Amniotic epithelial cell (primary cell): Measurements from ENCODE around the gene USF2.
"Not testable (repeated sequence)": the region's sequence is repeated elsewhere in the genome, so short reads cannot be mapped to it uniquely, and the experiment has no call there.

Experiments used
- DNase-seq: peaks from one replicate; pipeline ENCODE4 v3.0.0-alpha.2; 2010; ENCODE audit warnings: low read depth

USF2 gene, protein sequence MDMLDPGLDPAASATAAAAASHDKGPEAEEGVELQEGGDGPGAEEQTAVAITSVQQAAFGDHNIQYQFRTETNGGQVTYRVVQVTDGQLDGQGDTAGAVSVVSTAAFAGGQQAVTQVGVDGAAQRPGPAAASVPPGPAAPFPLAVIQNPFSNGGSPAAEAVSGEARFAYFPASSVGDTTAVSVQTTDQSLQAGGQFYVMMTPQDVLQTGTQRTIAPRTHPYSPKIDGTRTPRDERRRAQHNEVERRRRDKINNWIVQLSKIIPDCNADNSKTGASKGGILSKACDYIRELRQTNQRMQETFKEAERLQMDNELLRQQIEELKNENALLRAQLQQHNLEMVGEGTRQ

DNA sequence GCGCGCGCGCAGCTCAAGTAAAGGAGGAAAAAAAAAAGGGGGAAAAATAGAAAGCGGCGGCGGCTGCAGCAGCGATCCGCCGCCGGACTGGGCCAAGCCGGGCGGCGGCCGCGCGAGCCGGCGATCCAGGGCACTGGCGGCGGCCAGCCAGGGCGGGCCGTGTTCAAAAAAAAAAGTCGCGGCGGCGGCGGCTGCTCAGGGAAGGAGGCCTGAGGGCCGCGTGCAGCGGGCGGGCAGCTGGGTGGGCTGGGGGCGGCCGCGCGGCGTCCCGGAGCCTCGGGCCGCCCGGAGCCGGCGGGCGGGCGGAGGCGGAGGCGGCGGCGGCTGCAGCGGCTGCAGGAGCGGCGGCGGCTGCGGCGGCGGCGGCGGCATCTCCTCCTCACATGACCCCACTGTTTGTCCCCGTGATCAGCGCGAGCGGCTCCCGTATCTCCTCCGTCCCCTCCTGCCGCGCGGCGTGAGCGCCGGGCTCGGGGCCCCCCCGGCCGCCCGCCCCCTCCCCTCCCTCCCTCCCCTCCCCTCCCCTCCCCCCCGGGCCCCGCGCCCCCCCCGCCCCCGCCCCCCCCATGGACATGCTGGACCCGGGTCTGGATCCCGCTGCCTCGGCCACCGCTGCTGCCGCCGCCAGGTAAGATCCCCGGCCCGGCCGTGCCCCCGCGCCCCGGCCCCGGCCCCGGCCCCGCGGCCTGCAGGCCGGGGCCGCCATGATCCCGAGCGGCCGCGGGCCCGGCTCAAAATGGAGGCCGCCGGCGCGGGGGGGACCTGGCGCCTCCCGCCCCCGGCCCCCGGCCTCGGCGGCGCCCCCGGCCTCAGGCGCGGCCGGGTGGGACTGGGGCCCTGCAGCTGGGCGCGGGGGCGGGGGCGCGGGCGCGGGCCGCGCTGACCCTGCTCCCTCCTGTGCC is at the start of gene USF2:
USF2 (plus strand) TSS at position 427 of the 902 bp plus-strand sequence; CDS start at position 567, 140 bp downstream.
- peak; percentile 72 for DNase-seq

DNA sequence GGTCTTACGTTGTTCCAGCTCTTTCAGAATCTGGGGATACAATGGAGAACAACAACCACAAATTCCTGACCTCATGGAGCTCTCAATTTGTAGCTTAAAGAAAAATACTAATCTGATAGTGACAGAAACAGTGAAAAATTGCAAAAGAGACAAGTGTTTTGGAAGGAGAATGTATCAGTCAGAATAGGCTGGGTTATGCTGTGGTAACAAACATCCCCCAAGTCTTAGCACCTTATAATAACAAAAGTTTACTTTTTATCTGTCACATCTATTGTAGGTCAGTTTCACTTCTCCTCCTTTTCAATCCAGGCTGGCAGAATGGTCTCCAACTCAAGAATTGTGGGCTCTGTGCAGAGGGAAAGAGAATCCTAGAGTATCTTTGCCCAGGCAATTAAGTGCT is 49.8 kb upstream of the USF2 start:
- DNase-seq, result no peak

DNA sequence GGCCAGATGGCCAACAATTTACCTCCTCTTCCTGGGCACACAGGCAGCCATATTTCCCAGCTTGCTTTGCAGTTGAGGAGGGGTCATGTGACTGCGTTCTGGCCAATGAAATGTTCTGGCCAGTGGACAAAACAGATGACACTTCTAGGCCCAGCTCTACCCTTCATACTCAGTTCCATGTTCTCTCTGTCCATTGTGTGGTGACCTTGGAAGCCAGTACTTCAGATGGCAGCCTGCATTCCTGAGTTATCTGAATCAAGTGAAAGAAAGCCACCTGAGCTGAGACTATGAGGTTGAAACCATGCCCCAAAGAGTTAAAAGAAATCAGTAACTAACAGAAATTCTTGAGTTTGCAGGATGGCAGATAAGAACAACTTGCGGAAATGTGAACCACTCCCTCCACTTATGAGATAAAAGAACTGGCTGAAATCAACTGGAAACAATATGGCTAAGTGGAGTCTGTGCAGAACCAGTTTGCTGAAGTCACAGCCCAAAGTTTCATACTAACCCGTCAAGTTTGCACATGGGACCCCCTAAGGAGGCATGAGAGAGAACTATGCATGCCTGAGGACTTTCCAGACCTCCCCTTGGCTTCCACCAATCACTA is 48.3 kb upstream of the USF2 start:
- DNase-seq, result no peak

DNA sequence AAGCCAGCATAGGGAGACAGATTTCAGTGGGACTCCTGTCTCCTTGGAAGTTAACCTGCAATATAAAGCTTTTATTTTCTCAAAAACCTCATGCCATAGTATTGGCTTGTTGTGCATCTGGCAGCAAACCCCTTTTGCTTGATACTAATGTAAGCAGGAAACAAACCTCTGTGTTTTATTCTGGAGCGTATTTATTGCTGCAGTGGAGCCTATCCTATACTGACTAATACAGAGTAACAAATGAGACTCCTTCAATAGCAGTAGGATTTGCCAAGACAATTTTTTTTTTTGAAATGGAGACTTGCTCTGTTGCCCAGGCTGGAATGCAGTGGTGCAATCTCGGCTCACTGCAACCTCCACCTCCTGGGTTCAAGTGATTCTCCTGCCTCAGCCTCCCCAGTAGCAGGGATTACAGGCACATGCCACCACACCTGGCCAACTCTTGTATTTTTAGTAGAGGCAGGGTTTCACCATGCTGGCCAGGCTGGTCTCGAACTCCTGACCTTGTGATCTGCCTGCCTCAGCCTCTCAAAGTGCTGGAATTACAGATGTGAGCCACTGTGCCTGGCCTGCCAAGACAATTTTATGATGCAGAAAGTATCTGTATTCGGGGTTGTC is 47.7 kb upstream of the USF2 start:
- not testable (repeated sequence) for DNase-seq

DNA sequence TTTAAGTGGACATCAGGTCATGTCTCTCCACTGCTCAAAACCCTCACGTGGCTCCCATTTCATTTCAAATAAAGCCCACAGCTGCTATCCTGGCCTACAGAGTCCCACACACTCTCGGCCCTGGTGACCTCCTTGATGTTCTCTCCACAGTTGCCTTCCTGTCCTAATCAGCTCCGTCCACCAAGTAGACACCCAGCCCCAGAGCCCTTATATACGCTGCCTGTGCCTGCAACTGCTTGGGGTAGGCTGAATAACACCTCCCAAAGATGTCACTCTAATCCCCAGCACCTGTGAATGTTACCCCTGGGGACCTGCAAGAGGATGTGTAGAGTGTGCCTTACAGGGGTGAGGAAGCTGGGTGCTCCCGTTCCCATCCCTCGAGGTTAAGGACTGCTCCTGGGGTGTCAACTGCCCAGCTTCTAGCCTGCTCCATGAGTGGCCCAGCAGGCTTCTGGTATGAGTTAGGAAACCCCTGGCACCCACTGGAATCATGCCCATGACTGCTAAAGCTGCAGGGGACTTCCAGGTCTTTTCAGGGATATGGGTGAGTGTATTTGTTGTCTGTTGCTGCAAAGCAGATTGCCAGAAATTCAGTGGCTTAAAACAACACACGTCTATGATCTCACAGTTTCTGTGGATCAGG is 46.3 kb upstream of the USF2 start:
- DNase-seq, result no peak

DNA sequence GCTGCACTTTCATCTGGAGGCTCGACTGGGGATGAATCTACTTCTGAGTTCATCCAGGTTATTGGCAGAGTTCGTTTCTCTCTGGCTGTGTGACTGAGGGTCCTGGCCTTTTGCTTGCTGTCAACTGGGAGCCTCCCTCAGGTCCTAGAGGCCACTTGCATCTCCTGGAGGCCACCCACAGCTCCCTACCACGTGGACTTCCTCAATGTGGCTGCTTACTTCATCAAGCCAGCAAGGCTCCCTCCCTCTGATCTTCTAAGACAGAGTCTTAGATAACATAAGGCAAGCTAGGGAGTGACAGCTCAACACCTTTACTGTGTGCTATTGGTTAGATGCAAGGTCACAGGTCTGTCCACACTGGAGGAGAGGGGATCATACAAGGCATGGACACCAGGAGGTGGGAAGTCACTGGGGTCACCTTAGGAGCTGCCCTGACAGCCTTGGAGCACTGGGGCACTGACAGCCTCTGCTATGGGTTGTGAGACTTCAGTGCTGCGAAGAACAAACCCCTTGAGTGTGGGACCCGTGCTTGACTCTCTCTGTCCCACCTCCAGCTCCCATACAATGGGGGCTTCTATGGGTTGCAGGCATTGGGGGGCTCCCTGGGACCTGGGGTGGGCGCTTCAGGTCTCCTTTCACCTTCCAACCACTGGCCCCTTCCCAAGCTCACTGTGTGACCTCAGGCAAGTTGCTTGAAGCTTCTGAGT is 45.5 kb upstream of the USF2 start:
- DNase-seq, result no peak

DNA sequence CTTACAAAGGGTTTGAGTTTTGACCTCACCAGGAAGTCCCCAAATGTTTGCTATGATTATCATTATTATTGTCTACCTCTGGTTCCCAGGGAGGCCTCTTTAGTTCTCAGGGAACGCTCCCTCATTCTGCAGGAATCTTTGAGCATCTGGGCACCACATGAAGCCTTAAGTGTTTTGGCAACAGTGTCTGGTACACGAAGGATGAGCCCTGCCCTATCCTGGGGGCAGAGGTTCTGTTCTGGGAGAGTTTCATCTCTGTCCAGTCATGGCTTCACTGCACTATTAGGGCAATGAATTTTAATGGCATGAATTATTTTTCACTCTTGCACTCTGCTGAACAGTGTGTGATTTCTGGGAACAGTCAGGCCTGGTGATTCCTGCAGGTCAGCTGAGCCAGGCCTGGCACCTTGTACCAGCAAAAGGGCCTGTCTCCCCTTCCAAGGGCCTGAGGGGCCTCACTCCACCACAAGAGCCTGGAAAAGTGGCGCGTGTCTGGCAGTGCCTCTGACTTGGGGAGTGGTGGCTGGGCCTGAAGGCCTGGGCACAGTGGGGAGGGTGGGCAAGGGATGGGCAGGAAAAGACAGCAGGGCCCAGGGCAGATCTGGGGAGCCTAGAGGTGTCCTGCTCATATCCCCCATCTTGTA is 44.8 kb upstream of the USF2 start:
- DNase-seq, result no peak

DNA sequence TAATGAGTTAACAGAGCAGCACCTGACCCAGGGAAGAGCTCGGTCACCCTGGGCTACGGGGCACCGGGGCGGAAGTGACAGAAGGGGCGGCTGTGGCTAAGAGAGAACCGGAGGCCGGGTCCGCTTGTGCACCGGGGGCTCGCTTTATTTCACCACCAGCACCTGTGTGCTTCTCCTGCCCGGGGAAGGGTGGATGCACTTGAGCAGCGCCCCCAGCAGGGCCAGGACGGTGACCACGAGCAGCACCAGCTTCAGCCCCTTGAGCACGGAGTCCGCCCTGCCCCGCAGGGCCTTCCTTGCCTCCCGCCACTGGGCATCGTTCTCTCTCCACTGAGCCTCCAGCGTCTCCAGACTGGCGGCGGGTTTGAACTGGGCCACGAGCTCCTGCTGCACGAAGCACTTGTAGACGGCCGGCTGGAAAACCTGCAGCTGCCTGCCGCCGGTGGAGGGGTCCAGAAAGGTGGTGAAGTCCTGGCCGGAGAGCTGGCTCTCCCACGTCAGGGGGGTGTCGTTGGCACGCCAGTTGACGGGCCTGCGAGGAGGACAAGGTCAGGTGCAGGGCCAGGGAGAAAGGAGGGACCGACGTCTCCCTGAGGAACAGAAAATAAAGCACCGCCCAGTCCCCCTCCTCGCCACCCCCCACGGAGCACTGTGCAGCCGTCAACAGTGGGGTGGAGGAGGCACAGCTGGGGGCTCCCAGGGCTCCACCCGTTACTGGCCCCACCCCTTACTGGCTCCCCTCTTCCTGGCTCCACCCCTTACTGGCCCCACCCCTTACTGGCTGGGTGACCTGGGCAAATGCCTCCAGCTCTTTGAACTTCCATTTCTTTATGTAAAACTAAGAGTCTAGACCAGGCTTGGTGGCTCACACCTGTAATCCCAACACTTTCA is 43.8 kb upstream of the USF2 start:
- DNase-seq, result no peak

DNA sequence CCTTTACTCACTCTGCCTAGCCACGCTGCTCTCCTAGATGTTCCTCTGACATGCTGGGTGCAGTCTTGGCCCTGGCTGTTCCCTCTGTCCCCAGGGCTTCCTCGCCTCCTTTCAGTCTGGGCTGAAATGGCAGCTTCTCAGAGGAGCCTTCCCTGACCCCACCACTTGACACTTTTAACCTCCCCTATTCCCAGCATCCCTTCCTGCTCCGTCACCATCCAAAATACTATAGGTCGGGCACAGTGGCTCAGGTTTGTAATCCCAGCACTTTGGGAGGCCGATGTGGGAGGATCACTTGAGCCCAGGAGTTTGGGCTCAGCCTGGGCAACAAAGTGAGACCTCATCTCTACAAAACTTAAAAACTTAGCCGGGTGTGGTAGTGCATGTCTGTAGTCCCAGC is 42.8 kb upstream of the USF2 start:
- no peak for DNase-seq

DNA sequence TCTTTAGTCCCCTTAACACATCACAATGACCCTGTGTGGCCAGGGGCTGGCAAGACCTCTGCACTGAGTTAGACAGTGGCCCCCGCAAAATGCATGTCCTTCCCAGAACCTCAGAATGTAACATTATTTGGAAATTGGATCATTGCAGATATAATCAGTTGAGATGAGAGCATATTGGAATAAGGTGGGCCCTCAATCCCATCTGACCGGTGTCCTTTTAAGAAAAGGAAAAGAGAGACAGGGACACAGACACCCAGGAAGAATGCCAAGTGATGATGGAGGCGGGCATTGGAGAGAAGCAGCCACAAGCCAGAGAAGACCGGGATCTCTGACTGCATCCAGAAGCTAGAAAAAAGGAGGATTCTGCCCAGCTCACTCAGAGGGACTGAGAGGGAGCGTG is 42.0 kb upstream of the USF2 start:
- DNase-seq, result no peak

DNA sequence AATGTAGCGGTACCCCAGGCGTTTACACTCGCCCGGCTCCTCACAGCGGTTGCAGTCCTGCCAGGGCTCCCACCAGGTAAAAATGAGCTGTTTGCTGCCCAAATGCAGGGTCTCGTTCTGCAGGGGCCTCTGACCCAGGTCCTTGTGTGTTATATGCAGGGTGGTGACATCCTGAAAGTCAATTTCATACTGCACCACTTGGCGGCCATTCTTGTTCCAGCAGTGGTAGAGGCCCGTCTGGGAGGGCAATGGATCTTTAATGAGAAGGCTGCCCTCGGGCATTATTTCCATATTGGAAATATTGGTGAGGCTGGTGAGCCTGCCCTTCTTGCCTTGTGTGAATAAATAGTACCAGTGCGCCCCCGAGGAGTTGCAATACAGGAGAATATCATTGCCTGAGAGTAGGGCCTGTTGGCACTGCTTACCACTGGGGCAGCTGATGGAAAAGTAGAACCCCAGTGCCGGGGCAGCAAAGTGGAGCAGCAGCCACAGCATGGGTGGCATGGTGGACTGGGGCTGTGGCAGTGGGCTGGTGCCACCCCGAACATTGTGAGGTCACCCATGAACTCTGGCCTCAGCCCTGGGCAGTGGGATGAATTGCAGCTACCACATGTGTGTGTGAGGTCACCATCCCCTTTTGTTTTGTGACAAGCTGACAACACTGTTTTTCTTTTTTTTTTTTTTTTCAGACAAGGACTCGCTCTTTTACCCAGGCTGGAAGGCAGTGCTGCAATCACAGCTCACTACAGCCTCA is 40.4 kb upstream of the USF2 start, which contains the start of gene FAM187B:
FAM187B (minus strand) TSS at position 563 of the 754 bp plus-strand sequence; CDS start at position 504, 59 bp downstream.
- DNase-seq, result no peak

DNA sequence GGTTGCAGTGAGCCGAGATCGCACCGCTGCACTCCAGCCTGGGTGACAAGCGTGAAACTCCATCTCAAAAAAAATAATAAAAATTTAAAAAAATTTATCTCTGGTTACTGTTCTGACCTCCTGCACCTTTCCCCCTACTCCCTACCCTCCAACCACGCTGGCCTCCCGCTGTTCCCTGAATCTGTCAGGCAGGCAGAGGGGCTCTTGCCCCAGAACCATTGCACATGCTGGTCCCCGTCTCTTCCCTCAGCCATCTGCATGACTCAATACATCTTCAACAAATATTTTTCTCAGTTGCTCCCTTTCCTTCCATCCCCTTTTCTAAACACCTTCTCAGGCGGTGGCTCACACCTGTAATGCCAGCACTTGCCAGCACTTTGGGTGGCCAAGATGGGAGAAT is 39.2 kb upstream of the USF2 start:
- no peak for DNase-seq

DNA sequence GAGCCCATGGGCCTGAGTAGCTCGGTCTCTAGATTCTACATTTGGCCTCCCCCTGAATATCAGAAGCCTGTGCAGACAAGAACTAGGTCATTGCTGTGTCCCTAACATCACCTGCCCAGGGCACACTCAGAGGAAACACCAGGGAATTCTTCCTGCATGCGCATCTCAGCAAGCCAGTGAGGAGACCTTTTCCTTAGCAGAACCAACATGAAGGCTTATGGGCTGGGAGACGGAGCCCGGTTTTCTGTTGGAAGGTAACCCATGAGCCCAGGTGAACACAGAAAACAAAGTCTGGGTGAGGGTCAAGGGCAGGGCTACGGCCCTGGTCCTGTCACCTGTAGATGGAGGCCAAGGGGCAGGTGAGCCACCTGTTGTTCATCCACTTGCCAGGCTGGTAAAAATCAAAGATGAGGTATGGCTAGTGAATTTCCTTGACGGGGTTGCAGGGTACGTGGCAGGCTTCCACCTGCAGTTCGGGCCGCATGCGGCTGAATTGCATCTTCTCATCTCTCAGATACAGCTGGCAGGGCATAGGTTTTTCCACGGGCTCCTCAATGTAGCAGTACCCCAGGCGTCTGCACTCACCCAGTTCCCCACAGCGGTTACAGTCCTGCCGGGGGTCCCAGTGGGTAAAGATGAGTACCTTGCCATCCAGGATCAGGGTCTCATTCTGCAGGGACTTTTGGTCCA is 36.7 kb upstream of the USF2 start:
- DNase-seq, result no peak

DNA sequence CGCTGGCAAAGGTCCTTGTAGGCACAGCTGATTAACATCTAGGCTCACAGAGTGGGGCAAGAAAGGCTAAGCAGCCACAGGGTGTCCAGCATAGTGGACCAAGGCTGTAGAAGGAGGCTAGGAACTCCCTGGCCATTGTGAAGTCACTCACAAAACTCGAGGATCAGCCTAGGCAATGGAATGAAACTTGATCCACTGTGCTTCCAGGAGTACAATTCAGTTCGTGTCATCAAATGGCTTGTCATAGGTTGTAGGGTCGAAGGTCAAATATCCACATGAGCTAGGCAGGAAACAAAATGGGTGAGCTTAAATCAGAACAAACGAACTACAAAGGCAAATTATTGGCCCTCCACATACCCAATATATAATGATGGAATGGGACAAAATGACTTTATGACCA is 35.9 kb upstream of the USF2 start:
- no peak for DNase-seq

DNA sequence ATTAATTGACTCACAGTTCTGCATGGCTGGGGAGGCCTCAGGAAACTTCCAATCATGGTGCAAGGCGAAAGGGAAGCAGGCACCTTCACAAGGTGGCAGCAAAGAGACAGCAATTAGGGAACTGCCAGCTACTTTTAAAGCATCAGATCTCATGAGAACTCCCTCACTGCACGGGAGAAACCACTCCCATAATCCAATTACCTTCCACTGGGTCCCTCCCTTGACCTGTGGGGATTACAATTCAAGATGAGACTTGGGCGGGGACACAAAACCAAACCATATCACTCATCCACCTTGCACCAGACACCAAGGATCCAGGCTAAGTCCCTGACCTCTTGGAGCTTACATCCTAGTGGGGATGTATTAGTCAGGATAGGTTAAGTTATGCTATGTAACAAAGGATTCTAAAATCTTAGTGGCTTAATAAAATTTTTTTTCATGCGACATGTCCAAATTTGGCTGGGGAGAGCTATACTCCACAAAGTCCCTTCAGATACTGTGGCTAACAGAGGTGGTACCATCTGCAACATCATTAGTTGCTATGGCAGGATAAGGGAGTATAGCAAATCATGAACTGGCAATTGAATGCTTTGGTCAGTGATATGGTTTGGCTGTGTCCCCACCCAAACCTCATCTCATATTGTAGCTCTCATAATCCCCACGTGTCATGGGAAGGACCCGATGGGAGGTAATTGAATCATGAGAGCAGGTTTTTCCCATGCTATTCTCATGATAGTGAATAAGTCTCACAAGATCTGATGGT is 31.9 kb upstream of the USF2 start:
- no peak for DNase-seq

DNA sequence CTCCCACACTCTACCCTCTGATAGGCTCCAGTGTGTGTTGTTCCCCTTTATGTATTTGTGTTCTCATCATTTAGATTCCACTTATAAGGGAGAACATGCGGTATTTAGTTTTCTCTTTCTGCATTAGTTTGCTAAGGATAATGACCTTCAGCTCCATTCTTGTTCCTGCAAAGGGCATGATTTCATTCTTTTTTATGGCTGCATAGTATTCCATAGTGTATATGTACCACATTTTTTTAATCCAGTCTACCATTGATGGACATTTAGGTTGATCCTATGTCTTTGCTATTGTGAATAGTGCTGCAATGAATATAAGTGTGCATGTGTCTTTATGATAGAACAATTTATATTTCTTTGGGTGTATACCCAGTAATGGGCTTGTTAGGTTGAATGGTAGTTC is 29.2 kb upstream of the USF2 start:
- not testable (repeated sequence) for DNase-seq

DNA sequence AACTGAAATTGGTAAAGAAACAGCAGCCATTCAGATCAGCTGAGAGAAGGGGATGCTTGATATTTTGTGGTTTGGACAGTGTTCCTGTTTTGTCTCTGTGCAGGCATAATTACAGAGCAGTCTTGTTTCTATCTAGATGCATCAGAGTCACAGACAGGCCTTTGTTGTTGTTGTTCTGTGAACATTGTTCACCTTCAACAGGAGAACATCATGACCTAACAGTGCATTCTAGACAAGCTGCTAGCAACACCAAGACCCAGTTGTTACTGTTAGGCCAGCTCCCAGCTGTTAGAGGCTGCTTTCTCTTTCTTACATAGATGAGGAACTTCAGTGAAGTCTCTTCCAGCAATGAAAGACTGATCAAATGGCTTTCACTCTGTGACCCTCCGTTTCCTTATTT is 28.4 kb upstream of the USF2 start:
- DNase-seq, result no peak
